Measurements from ENCODE around the gene RAPGEF4.

DNA sequence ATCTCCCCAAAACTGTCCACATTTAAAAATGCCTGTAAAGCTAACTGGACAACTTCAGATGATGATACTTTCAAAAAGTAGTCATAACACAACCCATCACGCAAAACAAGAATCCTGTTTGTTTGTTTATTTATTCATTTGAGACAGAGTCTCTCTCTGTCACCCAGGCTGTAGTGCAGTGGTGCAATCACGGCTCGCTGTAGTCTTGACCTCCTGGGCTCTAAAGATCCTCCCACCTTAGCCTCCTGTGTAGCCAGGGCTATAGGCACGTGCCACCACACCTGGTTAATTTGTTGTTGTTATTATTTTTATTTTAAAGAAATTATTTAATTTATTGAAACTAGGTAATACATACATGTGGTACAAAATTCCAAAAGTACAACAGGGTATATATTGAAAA, 94.8 kb downstream of the RAPGEF4 start:
- TF ChIP-seq GATA2 (IDR thresholded peaks at IDR 0.05; ENCODE audit: low read depth, low read length) (no peak), GATA3 (IDR thresholded peaks at IDR 0.05; ENCODE audit: low read depth, low read length) (no peak)
